GM12891 (cell line): ENCODE data around the gene PSMC1.

Experiments used
- POLR2A ChIP-seq: IDR thresholded peaks from 2 replicates; pipeline ENCODE4 v1.6.1; 2011; ENCODE audit warnings: low read depth, low read length, control low read depth
- POLR2AphosphoS5 ChIP-seq: IDR thresholded peaks from 2 replicates; pipeline ENCODE4 v1.6.1; 2011; ENCODE audit warnings: low read depth, low read length, control low read depth
- POU2F2 ChIP-seq: IDR thresholded peaks from 2 replicates; pipeline ENCODE4 v1.6.1; 2011; ENCODE audit warnings: low read depth, mild to moderate bottlenecking, control low read depth, low read length, moderate library complexity
- SPI1 ChIP-seq: IDR thresholded peaks from 2 replicates; pipeline ENCODE4 v1.6.1; 2011; ENCODE audit warnings: low read depth, low read length, control low read depth
- TAF1 ChIP-seq: IDR thresholded peaks from 2 replicates; pipeline ENCODE4 v1.6.1; 2011; ENCODE audit warnings: low read depth, low read length, control low read depth

GRCh38 chr14:90268420-90268819, 12.1 kb downstream of the PSMC1 start:
- TF ChIP-seq POLR2AphosphoS5 (no peak), POLR2A (no peak), TAF1 (no peak), SPI1 (no peak), POU2F2 (no peak)
